H1 (cell line): Measurements from ENCODE around the gene CHCHD6.

ENCODE experiments used
- POLR2AphosphoS5 ChIP-seq: IDR thresholded peaks from 2 replicates; pipeline ENCODE4 v1.6.1; 2011; ENCODE audit warnings: low read depth, low read length
- RNF2 ChIP-seq: fragments of 200-900, 300-1000 bp; sonication (generic); IDR thresholded peaks from 2 replicates; pipeline ENCODE4 v1.7.1; 2016; ENCODE audit warnings: borderline replicate concordance, low read depth, mild to moderate bottlenecking, antibody characterized with exemption, low read length; ENCODE audit not compliant: poor library complexity, severe bottlenecking; ENCODE audit errors: missing control alignments
- SP1 ChIP-seq: IDR thresholded peaks from 2 replicates; pipeline ENCODE4 v1.6.1; 2011; ENCODE audit warnings: low read depth, low read length
- TF ChIP-seq, protein P1 (sequence below), 3 experiments: IDR thresholded peaks; 1 replicate in 2 of 3; 2 replicates in 1 of 3; pipeline versions ENCODE4 v1.5.1 to v1.6.1; 2011; ENCODE audit warnings: low read length in 3 of 3, mild to moderate bottlenecking in 3 of 3, inconsistent platforms in 2 of 3, low read depth in 1 of 3, moderate library complexity in 1 of 3; ENCODE audit not compliant: insufficient read depth in 1 of 3; ENCODE audit errors: control extremely low read depth in 1 of 3

DNA sequence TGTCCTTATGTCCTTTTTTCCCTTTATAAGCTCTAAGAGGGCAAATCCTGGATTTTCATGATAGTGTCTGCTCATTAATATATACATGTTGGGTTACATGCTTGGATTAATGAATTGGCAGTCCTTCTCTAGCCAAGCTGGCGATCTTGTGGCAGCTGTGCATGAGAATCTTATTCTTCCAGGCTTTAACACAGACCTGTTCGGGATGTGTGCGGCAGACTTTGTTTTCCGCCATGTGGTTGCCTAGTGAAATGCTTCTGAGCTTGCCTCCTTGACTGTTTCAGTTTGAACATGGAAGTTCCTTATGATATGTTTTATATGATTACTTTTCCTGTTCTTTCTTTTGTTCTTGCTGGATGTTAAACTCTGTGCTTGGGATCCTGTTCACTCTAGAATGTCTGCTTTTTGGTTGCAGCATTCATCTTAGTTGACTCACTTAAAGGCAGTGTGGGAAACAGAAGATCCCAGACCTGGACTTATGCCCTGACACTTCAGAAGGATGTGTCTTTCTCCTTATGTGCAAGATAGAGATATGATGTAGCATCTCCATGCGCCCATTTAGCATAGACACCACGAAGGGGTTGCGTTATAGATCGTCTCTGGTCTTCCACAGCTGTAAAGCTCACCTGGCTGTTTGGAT is 7.2 kb downstream of the CHCHD6 start:
- TF ChIP-seq POLR2AphosphoS5 = no peak
- TF ChIP-seq, protein P1, sequence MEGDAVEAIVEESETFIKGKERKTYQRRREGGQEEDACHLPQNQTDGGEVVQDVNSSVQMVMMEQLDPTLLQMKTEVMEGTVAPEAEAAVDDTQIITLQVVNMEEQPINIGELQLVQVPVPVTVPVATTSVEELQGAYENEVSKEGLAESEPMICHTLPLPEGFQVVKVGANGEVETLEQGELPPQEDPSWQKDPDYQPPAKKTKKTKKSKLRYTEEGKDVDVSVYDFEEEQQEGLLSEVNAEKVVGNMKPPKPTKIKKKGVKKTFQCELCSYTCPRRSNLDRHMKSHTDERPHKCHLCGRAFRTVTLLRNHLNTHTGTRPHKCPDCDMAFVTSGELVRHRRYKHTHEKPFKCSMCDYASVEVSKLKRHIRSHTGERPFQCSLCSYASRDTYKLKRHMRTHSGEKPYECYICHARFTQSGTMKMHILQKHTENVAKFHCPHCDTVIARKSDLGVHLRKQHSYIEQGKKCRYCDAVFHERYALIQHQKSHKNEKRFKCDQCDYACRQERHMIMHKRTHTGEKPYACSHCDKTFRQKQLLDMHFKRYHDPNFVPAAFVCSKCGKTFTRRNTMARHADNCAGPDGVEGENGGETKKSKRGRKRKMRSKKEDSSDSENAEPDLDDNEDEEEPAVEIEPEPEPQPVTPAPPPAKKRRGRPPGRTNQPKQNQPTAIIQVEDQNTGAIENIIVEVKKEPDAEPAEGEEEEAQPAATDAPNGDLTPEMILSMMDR (IDR thresholded peaks at IDR 0.05; ENCODE audit: control extremely low read depth in 1 of 3, insufficient read depth in 1 of 3, low read depth in 1 of 3, low read length in 3 of 3) = peak in 1 of 3 experiments; percentile 12; a peak in 1 of 4 replicates
- no peak for TF ChIP-seq SP1
- no peak for TF ChIP-seq RNF2
